Measurements from ENCODE around the gene S1PR5.

GRCh38 chr19:10544242-10544752, 27.1 kb upstream of the S1PR5 start:
- no peak for TF ChIP-seq CTCF (IDR thresholded peaks at IDR 0.05; ENCODE audit: borderline replicate concordance, extremely low read depth, low read length, poor library complexity, severe bottlenecking)
- TF ChIP-seq EZH2 (IDR thresholded peaks at IDR 0.05; ENCODE audit: borderline replicate concordance, low read depth, low read length, severe bottlenecking) = no peak
